ENCODE data around the gene GSTM3.

DNA sequence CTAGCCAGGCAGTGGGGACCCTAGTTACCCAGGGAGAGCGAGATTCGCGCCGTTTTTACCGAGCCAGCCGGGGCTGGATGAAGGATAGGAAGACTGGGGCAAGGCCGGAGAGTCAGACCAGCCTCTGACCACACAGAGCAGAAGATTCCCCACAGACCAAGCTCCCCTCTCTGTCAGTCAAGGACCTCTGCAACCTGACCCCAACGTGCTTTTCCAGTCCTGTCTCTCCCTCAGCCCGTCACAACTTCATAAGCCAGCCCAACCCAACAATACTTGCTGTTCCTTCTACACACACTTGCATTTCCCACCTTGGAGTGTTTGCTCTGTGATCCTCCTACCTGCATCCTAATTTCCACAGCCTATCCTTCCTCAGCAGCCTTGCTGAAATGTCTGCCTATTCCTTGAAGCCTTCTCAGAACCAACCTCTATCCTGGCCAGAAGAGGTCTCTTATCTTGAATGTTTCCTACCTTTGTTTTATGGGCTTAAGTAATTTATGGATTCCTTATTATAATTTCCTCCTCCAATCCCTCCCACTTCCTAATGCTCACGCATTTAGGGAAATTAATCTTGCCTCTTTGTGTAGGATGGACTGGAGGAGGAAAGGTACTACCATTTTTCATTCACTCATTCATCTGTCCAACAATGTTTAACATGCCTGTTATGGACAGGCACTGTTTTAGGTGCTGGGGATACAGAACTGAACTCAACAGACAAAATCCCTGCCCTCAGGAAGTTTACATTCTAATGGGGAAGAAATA is at the start of gene GSTM3:
- no peak for TF ChIP-seq EZH2phosphoT487 (IDR thresholded peaks at IDR 0.05; ENCODE audit: insufficient read depth, low read depth)
- TF ChIP-seq EZH2 (IDR thresholded peaks at IDR 0.05; ENCODE audit: insufficient read depth, poor library complexity, severe bottlenecking): no peak
